CD4-positive, alpha-beta T cell treated with Interferon gamma for 1 hour (primary cell): Measurements from ENCODE around the gene TBCD.

ENCODE experiments used
- DNase-seq: peaks from one replicate; pipeline ENCODE4 v3.0.0-alpha.2; 2020

TBCD gene

GRCh38 chr17:82793974-82794630 is 42.2 kb downstream of the TBCD start:
- no peak for DNase-seq

- DNase-seq, result no peak
Observed at GRCh38 chr17:82794781-82795482, 43.1 kb downstream of the TBCD start.

GRCh38 chr17:82795615-82796014 is 43.8 kb downstream of the TBCD start:
- no peak for DNase-seq

- DNase-seq, result no peak
Observed at GRCh38 chr17:82797061-82797460, 45.2 kb downstream of the TBCD start.

GRCh38 chr17:82798752-82799151 is 46.9 kb downstream of the TBCD start:
- no peak for DNase-seq

- DNase-seq, result no peak
Observed at GRCh38 chr17:82799591-82799990, 47.7 kb downstream of the TBCD start.

- DNase-seq, result no peak
Observed at GRCh38 chr17:82800885-82801284, 49.0 kb downstream of the TBCD start.

GRCh38 chr17:82801377-82801970 is 49.6 kb downstream of the TBCD start:
- no peak for DNase-seq

- no peak for DNase-seq
Observed at GRCh38 chr17:82802075-82802780, 50.4 kb downstream of the TBCD start.

GRCh38 chr17:82803185-82803584 is 51.3 kb downstream of the TBCD start:
- no peak for DNase-seq

GRCh38 chr17:82803606-82804005 is 51.7 kb downstream of the TBCD start:
- DNase-seq, result no peak

- DNase-seq, result no peak
Observed at GRCh38 chr17:82804442-82805191, 52.8 kb downstream of the TBCD start.

- no peak for DNase-seq
Observed at GRCh38 chr17:82805254-82805653, 53.4 kb downstream of the TBCD start.

GRCh38 chr17:82805823-82806222 is 54.0 kb downstream of the TBCD start:
- DNase-seq, result no peak

- DNase-seq, result no peak
Observed at GRCh38 chr17:82806645-82807044, 54.8 kb downstream of the TBCD start.

GRCh38 chr17:82807101-82807500 is 55.2 kb downstream of the TBCD start:
- no peak for DNase-seq

- DNase-seq, result no peak
Observed at GRCh38 chr17:82807562-82807961, 55.7 kb downstream of the TBCD start.

- no peak for DNase-seq
Observed at GRCh38 chr17:82808006-82808405, 56.1 kb downstream of the TBCD start.

- DNase-seq, result no peak
Observed at GRCh38 chr17:82808921-82809905, 57.3 kb downstream of the TBCD start.

GRCh38 chr17:82810644-82811430 is 59.0 kb downstream of the TBCD start:
- DNase-seq, result no peak

- DNase-seq, result no peak
Observed at GRCh38 chr17:82812058-82812457, 60.2 kb downstream of the TBCD start.
